Lung (tissue), 12 donors: ENCODE measurements around the gene YY1. TPM values are rescaled to one million over a fixed set of nuclear protein-coding genes. Genes with fewer than 3 reads are reported as not detected.

ENCODE experiments used
- ATAC-seq: fragments of 200-7000 bp; cut with Tn5 transposase; one replicate; pipeline ENCODE4 v1.9.1; 2020; ENCODE audit warnings: moderate number of reproducible peaks; ENCODE audit not compliant: insufficient read depth, low FRiP score
- DNase-seq, 3 donors: peaks; one replicate each; pipeline ENCODE4 v3.0.0-alpha.2; 2013 to 2017
- H3K27ac ChIP-seq, 2 donors: one replicate each; pipeline ENCODE4 v1.5.1; 2013; ENCODE audit warnings: mild to moderate bottlenecking in 2 of 2, moderate library complexity in 2 of 2, control low read depth in 1 of 2, inconsistent platforms in 1 of 2, low read depth in 1 of 2, low read length in 1 of 2
- H3K27me3 ChIP-seq, 3 donors: one replicate each; pipeline ENCODE4 v1.5.1; 2013; ENCODE audit warnings: low read length in 2 of 3; ENCODE audit not compliant: control insufficient read depth in 3 of 3, insufficient read depth in 3 of 3
- H3K36me3 ChIP-seq, 4 donors: one replicate each; pipeline ENCODE4 v1.5.1; 2013; ENCODE audit warnings: low read length in 4 of 4, mild to moderate bottlenecking in 1 of 4, moderate library complexity in 1 of 4; ENCODE audit not compliant: control insufficient read depth in 4 of 4, insufficient read depth in 4 of 4
- H3K4me1 ChIP-seq, 5 donors: one replicate each; pipeline ENCODE4 v1.5.1; 2013; ENCODE audit warnings: low read length in 5 of 5, mild to moderate bottlenecking in 2 of 5, moderate library complexity in 1 of 5; ENCODE audit not compliant: control insufficient read depth in 5 of 5, insufficient read depth in 5 of 5
- H3K4me3 ChIP-seq: one replicate; pipeline ENCODE4 v1.5.1; 2013; ENCODE audit warnings: mild to moderate bottlenecking, control low read depth, moderate library complexity
- H3K9ac ChIP-seq, 2 donors: one replicate each; pipeline ENCODE4 v1.5.1; 2013; ENCODE audit warnings: low read length in 2 of 2, control low read depth in 1 of 2; ENCODE audit not compliant: insufficient read depth in 1 of 2
- H3K9me3 ChIP-seq, 4 donors: one replicate each; pipeline ENCODE4 v1.5.1; 2013; ENCODE audit warnings: low read length in 3 of 4, mild to moderate bottlenecking in 1 of 4, moderate library complexity in 1 of 4; ENCODE audit not compliant: control insufficient read depth in 4 of 4, insufficient read depth in 3 of 4
- WGBS, 2 donors: extraction: QIAGEN DNeasy Blood & Tissue Kit; methylation state at CpG; one replicate each; pipeline ENCODE4 v1.1.7; 2013; 5-methylcytosine and 5-hydroxymethylcytosine counted together
- polyA plus RNA-seq, 2 donors: library from polyadenylated mRNA; stranded (reverse); fragments of 200-250 nt; gene quantifications; one replicate each; pipeline ENCODE4 v1.2.1, GENCODE V29; 2013
- total RNA-seq, 2 donors: library from RNA; depleted of rRNA in 1 of 2; stranded (reverse); fragments of >200 nt in 1 of 2; gene quantifications; one replicate each; pipeline ENCODE4 v1.2.1, GENCODE V29; 2014 to 2021
- TF ChIP-seq, protein P1 (sequence below): IDR thresholded peaks from 2 replicates; pipeline ENCODE4 v1.5.1; 2012; ENCODE audit warnings: mild to moderate bottlenecking; ENCODE audit errors: control extremely low read depth, extremely low read depth
- donor health status: control.
- donor health status: control.
- donor health status: Bipolar disorder and iron deficiency.
- donor health status: healthy.
- donor health status: DM: yes; HTN: yes; CAD: no.

YY1 gene
- total and polyA plus RNA-seq, 4 donors: 22.9 to 62.9 (median 34.6) TPM

DNA sequence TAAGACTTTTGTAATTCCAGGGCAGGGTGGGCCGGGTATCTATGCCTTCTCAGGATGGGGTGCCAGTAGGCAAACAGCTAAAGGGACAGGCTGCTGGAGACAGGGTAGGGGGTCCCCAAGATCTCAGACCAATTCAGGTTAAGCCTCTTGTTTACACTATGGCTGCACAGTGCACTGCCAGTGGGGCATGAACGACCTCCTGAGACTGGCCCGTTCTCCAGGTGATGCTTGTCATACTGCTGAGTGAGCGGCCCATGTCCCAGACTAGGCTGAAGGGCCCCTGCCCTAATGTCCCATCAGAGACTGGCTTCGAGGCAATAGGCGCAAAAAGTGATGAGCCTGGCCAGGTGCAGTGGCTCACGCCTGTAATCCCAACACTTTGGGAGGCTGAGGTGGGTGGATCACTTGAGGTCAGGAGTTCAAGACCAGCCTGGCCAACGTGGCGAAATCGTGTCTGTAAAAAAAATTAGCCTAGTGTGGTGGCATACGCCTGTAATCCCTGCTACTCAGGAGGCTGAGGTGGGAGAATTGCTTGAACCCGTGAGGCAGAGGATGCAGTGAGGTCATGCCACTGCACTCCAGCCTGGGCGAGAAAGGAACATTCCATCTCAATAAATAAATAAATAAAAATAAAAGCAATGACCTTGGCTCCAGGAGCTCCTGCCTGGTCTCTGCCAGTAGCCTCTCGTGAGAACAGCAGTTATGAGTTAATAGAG is 54.7 kb downstream of the YY1 start:
- H3K27me3 ChIP-seq: no peaks in the 10 kb centered on the region
- no peaks in the 10 kb centered on the region for H3K9me3 ChIP-seq
- H3K4me1 ChIP-seq: peaks cover 0 to 15% (median 8%) of the 10 kb centered on the region in 5 donors
- TF ChIP-seq, protein P1, sequence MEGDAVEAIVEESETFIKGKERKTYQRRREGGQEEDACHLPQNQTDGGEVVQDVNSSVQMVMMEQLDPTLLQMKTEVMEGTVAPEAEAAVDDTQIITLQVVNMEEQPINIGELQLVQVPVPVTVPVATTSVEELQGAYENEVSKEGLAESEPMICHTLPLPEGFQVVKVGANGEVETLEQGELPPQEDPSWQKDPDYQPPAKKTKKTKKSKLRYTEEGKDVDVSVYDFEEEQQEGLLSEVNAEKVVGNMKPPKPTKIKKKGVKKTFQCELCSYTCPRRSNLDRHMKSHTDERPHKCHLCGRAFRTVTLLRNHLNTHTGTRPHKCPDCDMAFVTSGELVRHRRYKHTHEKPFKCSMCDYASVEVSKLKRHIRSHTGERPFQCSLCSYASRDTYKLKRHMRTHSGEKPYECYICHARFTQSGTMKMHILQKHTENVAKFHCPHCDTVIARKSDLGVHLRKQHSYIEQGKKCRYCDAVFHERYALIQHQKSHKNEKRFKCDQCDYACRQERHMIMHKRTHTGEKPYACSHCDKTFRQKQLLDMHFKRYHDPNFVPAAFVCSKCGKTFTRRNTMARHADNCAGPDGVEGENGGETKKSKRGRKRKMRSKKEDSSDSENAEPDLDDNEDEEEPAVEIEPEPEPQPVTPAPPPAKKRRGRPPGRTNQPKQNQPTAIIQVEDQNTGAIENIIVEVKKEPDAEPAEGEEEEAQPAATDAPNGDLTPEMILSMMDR: no peak
- peak in 1 of 3 donors; percentile 3 for DNase-seq
- H3K27ac ChIP-seq: no peak overlapping the region
- no peak for ATAC-seq
- H3K36me3 ChIP-seq: peaks cover 0 to 19% (median 6%) of the 10 kb centered on the region in 4 donors
- no peak overlapping the region for H3K4me3 ChIP-seq
- no peak overlapping the region for H3K9ac ChIP-seq
- 87 to 89% methylated on average over 14 of the region's 14 CpGs for WGBS, 2 donors

DNA sequence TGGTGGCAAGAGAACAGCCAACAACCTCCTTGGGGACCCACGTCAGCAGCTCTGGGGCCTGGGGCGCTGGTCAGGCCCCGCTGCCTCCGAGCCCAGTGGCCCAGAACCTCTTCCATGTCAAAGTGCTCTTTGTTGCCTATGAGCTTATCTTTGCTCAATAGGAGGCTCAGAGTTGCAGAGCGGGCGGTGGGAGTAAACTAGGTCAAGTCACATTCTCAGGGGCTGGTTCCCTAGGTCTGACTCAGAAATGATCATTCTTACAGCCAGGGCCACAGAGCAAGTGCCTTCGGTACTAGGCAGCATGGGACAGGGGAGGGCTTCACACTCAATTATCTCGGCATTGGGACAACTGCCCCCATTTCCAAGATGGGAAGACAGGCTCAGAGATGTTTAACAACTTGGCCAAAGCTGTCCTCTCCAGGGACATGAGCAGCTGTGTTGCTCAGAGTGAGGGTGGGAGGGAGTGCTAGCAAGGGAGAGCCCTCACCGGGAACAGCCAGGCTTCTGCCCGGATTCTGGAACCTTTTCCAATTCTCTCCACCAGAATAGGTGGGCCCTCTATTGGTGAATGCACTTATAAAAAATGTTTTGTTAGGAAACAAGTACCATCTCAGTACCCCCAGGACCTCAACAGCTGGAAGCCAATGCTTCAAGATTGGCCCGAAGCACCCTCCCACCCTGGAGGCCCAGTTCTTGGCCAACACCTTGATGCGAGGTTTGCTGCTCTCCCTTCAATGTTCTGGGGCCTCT is 55.4 kb downstream of the YY1 start:
- TF ChIP-seq, protein P1: no peak

DNA sequence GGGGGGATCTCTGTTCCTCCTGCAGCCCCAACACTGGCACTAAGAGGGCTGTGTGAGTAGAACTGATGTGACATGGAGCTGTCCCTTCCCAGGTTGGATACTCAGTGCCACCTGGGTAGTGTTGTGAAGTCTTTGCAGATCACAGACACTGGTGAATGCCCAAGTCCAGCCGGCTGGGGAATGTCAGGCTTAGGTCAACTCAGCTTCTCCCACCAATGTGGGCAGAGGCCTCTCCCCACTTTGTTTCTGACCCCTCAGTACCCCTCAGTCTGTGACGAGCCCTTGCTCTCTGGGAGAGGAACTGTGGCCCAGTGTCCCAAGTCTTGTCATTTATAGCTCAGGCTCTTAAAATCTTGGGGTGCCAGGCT is 56.0 kb downstream of the YY1 start:
- Histone ChIP-seq H3K36me3 (peaks cover 0 to 21% (median 6%) of the 10 kb centered on the region in 4 donors), H3K27me3 (no peaks in the 10 kb centered on the region), H3K4me3 (no peak overlapping the region), H3K9me3 (no peaks in the 10 kb centered on the region), H3K4me1 (peaks cover 0 to 15% (median 6%) of the 10 kb centered on the region in 5 donors), H3K9ac (no peak overlapping the region), H3K27ac (no peak overlapping the region)
- TF ChIP-seq, protein P1: no peak
- WGBS, 2 donors: 94 to 97% methylated on average over 2 of the region's 2 CpGs
- DNase-seq: no peak
- no peak for ATAC-seq

More for the DNA sequence above, 55.4 kb downstream of the YY1 start:
- Histone ChIP-seq H3K4me1 (peaks cover 0 to 15% (median 6%) of the 10 kb centered on the region in 5 donors), H3K27ac (no peak overlapping the region), H3K36me3 (peaks cover 0 to 21% (median 6%) of the 10 kb centered on the region in 4 donors), H3K9ac (no peak overlapping the region), H3K9me3 (no peaks in the 10 kb centered on the region), H3K27me3 (no peaks in the 10 kb centered on the region), H3K4me3 (no peak overlapping the region)
- 88 to 96% methylated on average over 12 of the region's 12 CpGs for WGBS, 2 donors
- ATAC-seq (no peak), DNase-seq (peak in 1 of 3 donors; percentile 9)
